Right lobe of liver (tissue), 4 donors: Measurements from ENCODE around the gene C1R.

Experiments used
- POLR2A ChIP-seq: fragments of 450-650 bp; IDR thresholded peaks from one replicate; pipeline ENCODE4 v1.6.1; 2017; ENCODE audit warnings: antibody characterized with exemption, mild to moderate bottlenecking
- TF ChIP-seq, protein P1 (sequence below), 4 donors: fragments of 200-600 bp in 3 of 4; fragments of 450-650 bp in 1 of 4; IDR thresholded peaks; one replicate each; pipeline versions ENCODE4 v1.5.1 to v1.8.0; 2016 to 2022; ENCODE audit warnings: antibody characterized with exemption in 4 of 4, mild to moderate bottlenecking in 2 of 4
- donor health status: DM: no; HTN: no; CAD: no.
- donor health status: DM: no; HTN: no; CAD: no.
- donor health status: DM: no; HTN: yes; CAD: no.

DNA sequence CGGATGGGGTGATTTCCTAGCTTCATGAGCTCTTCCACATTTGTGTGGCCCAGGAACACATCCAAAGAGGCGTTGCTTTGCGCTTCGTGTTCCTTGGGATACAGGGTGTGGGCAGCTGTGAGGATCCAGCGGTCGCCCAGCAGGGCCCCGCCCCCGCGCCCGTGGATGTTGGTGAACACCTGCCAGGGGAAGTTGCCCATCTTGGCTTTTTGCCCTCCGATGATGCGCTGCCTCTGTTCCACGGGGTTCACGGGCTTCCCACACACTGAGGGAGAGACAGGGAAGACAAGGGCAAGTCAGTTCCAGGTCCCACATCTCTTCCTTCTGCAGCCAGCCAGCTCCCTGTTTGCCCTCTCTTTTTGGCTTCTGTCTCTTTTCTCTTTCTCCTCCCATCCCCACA is 11.2 kb downstream of the C1R start:
- TF ChIP-seq, protein P1, sequence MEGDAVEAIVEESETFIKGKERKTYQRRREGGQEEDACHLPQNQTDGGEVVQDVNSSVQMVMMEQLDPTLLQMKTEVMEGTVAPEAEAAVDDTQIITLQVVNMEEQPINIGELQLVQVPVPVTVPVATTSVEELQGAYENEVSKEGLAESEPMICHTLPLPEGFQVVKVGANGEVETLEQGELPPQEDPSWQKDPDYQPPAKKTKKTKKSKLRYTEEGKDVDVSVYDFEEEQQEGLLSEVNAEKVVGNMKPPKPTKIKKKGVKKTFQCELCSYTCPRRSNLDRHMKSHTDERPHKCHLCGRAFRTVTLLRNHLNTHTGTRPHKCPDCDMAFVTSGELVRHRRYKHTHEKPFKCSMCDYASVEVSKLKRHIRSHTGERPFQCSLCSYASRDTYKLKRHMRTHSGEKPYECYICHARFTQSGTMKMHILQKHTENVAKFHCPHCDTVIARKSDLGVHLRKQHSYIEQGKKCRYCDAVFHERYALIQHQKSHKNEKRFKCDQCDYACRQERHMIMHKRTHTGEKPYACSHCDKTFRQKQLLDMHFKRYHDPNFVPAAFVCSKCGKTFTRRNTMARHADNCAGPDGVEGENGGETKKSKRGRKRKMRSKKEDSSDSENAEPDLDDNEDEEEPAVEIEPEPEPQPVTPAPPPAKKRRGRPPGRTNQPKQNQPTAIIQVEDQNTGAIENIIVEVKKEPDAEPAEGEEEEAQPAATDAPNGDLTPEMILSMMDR (IDR thresholded peaks at IDR 0.05): no peak
- TF ChIP-seq POLR2A: no peak
